ENCODE data around the gene SAA4. TPM values are rescaled to one million over a fixed set of nuclear protein-coding genes. Genes with fewer than 3 reads are reported as not detected.
"Not testable (repeated sequence)": the region's sequence is repeated elsewhere in the genome, so short reads cannot be mapped to it uniquely, and the experiment has no call there.

The SAA4 gene
- total RNA-seq, 2 donors from 2014 or later = not detected

DNA sequence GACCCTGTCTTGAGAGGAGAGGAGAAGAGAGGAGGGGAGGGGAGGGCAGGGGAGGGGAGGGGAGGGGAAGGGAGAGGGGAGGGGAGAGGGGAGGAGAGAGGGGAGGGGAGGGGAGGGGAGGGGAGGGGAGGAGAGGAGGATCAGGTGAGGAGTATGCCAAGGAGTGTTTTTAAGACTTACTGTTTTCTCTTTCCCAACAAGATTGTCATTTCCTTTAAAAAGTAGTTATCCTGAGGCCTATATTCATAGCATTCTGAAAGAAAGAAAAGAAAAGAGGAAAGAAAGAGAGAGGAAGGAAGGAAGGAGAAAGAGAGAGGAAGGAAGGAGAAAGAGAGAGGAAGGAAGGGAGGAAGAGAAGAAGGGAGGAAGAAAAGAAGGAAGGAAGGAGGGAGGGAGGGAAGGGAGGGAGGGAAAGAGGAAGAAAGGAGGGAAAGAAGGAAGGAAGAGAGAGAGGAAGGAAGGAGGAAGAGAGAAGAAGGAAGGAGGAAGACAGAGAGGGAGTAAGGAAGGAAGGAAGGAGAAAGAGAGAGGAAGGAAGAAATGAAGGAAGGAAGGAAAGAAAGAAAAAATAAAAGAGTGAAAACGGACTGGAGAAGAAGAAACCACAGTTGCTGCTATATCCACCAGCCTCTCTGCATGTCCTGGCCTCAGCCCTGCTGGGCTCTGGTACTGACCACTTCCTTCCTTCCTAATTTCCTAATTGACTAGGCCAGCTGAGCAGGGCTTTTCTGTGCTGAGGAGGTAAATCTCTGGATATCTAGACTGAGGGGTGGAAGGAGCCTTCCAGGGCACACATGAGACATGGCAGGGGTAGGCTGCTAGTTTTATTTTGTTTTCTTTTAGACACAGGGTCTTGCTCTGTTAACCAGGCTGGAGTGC lies 28.3 kb upstream of the SAA4 start:
- ATAC-seq (ENCODE audit: insufficient number of reproducible peaks, low FRiP score, low read depth) = no peak
- no peak for DNase-seq (ENCODE audit: low spot score)
- Histone ChIP-seq H3K4me3 (no peak overlapping the region), H3K4me1 (ENCODE audit: control insufficient read depth in 1 of 2, low read depth in 2 of 2) (no peaks in the 10 kb centered on the region), H3K27ac (no peak overlapping the region), H3K36me3 (no peaks in the 10 kb centered on the region), H3K9me3 (no peaks in the 10 kb centered on the region), H3K27me3 (replicated peaks; ENCODE audit: insufficient read depth) (no peaks in the 10 kb centered on the region)
- TF ChIP-seq CTCF (IDR thresholded peaks at IDR 0.05) = no peak

- Histone ChIP-seq H3K4me3 (no peak overlapping the region), H3K9me3 (no peaks in the 10 kb centered on the region), H3K4me1 (ENCODE audit: control insufficient read depth in 1 of 2, low read depth in 2 of 2) (no peaks in the 10 kb centered on the region), H3K27me3 (replicated peaks; ENCODE audit: insufficient read depth) (no peaks in the 10 kb centered on the region), H3K36me3 (no peaks in the 10 kb centered on the region), H3K27ac (no peak overlapping the region)
- ATAC-seq (ENCODE audit: insufficient number of reproducible peaks, low FRiP score, low read depth) (no peak), DNase-seq (ENCODE audit: low spot score) (no peak)
- no peak for TF ChIP-seq CTCF (IDR thresholded peaks at IDR 0.05)
Measured at GRCh38 chr11:18264035-18264434, 27.4 kb upstream of the SAA4 start.

DNA sequence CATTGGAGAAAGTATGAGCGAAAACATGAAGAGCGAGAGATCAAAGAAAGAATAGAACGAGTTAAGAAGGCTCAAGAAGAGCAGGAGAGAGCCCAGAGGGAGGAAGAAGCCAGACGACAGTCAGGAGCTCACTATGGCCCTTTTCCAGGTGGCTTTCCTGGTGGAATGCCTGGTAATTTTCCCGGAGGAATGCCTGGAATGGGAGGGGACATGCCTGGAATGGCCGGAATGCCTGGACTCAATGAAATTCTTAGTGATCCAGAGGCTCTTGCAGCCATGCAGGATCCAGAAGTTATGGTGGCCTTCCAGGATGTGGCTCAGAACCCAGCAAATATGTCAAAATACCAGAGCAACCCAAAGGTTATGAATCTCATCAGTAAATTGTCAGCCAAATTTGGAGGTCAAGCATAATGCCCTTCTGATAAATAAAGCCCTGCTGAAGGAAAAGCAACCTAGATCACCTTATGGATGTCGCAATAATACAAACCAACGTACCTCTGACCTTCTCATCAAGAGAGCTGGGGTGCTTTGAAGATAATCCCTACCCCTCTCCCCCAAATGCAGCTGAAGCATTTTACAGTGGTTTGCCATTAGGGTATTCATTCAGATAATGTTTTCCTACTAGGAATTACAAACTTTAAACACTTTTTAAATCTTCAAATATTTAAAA lies 26.2 kb upstream of the SAA4 start:
- not testable (repeated sequence) for H3K4me1 ChIP-seq (ENCODE audit: control insufficient read depth in 1 of 2, low read depth in 2 of 2); H3K4me3 ChIP-seq; DNase-seq (ENCODE audit: low spot score); H3K9me3 ChIP-seq; H3K27ac ChIP-seq; H3K36me3 ChIP-seq; H3K27me3 ChIP-seq (replicated peaks; ENCODE audit: insufficient read depth); ATAC-seq (ENCODE audit: insufficient number of reproducible peaks, low FRiP score, low read depth)

DNA sequence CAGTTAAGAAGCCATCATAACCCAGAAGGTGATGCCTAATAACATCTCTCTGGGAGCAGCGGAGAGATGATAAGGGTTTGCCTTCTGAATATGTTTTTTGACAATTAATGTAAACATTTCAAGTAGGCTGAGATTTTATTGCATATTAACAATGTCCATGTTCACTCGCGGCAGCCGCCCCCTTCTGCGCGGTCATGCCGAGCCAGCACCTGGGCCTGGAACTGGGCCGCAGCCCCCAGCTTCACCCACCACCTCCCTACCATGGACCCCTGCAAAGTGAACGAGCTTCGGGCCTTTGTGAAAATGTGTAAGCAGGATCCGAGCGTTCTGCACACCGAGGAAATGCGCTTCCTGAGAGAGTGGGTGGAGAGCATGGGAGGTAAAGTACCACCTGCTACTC lies 25.1 kb upstream of the SAA4 start:
- no peaks in the 10 kb centered on the region for H3K4me1 ChIP-seq (ENCODE audit: control insufficient read depth in 1 of 2, low read depth in 2 of 2)
- no peak overlapping the region for H3K27ac ChIP-seq
- no peaks in the 10 kb centered on the region for H3K36me3 ChIP-seq
- H3K9me3 ChIP-seq = no peaks in the 10 kb centered on the region
- H3K27me3 ChIP-seq (replicated peaks; ENCODE audit: insufficient read depth) = no peaks in the 10 kb centered on the region
- DNase-seq (ENCODE audit: low spot score) (no peak), ATAC-seq (ENCODE audit: insufficient number of reproducible peaks, low FRiP score, low read depth) (no peak)
- H3K4me3 ChIP-seq = no peak overlapping the region
- no peak for TF ChIP-seq CTCF (IDR thresholded peaks at IDR 0.05)

GRCh38 chr11:18259259-18259658 lies 22.7 kb upstream of the SAA4 start:
- no peaks in the 10 kb centered on the region for H3K36me3 ChIP-seq
- H3K4me3 ChIP-seq = no peak overlapping the region
- no peaks in the 10 kb centered on the region for H3K4me1 ChIP-seq (ENCODE audit: control insufficient read depth in 1 of 2, low read depth in 2 of 2)
- H3K9me3 ChIP-seq = no peaks in the 10 kb centered on the region
- H3K27ac ChIP-seq = no peak overlapping the region
- no peak for TF ChIP-seq CTCF (IDR thresholded peaks at IDR 0.05)
- H3K27me3 ChIP-seq (replicated peaks; ENCODE audit: insufficient read depth) = no peaks in the 10 kb centered on the region
- ATAC-seq (ENCODE audit: insufficient number of reproducible peaks, low FRiP score, low read depth) = no peak
- DNase-seq (ENCODE audit: low spot score) = no peak

Data from thoracic aorta (tissue), 2 donors.